GM12892 (cell line): ENCODE data around the gene RAP1GAP.

Experiments
- POLR2A ChIP-seq: IDR thresholded peaks from 2 replicates; pipeline ENCODE4 v1.6.1; 2011; ENCODE audit warnings: low read depth, low read length, control low read depth
- POLR2AphosphoS5 ChIP-seq: IDR thresholded peaks from 2 replicates; pipeline ENCODE4 v1.6.1; 2011; ENCODE audit warnings: low read depth, low read length, control low read depth

- TF ChIP-seq POLR2A: no peak
- no peak for TF ChIP-seq POLR2AphosphoS5
Measured at GRCh38 chr1:21577933-21578332, 91.2 kb downstream of the RAP1GAP start.
